Stimulated activated memory B cell treated with anti-CD40 and anti-IgM and Interleukin-4, amounts not matched to agents 10 μg/mL and 1 μg/mL and 100 μg/mL, for 72 hours (primary cell): ENCODE results near the gene SMOC1.

ENCODE experiments used
- ATAC-seq: fragments of 150-1000 bp; cut with Tn5 transposase; 2 replicates; pipeline ENCODE4 v1.10.0; 2021
- H3K27ac Mint-ChIP-seq: one replicate; pipeline ENCODE4 v1.8.0; 2022; ENCODE audit warnings: mild to moderate bottlenecking, mixed read lengths
- H3K27me3 Mint-ChIP-seq: one replicate; pipeline ENCODE4 v1.8.0; 2022; ENCODE audit warnings: mixed read lengths
- H3K36me3 Mint-ChIP-seq: one replicate; pipeline ENCODE4 v1.8.0; 2022; ENCODE audit warnings: mixed read lengths
- H3K4me1 Mint-ChIP-seq: one replicate; pipeline ENCODE4 v1.8.0; 2022; ENCODE audit warnings: mixed read lengths
- H3K4me3 Mint-ChIP-seq: one replicate; pipeline ENCODE4 v1.8.0; 2022; ENCODE audit warnings: mild to moderate bottlenecking, moderate library complexity, mixed read lengths
- H3K9me3 Mint-ChIP-seq: one replicate; pipeline ENCODE4 v1.8.0; 2022; ENCODE audit warnings: mixed read lengths

The SMOC1 gene

GRCh38 chr14:69937367-69938081 lies 58.3 kb downstream of the SMOC1 start:
- Mint-ChIP-seq H3K27ac (no peak overlapping the region), H3K27me3 (peaks cover 8% of the 10 kb centered on the region), H3K9me3 (no peaks in the 10 kb centered on the region), H3K36me3 (no peaks in the 10 kb centered on the region), H3K4me3 (no peak overlapping the region), H3K4me1 (no peaks in the 10 kb centered on the region)
- ATAC-seq: no peak

- Mint-ChIP-seq H3K4me3 (no peak overlapping the region), H3K27me3 (peaks cover 13% of the 10 kb centered on the region), H3K27ac (no peak overlapping the region), H3K9me3 (no peaks in the 10 kb centered on the region), H3K4me1 (no peaks in the 10 kb centered on the region), H3K36me3 (no peaks in the 10 kb centered on the region)
- no peak for ATAC-seq
Measured at GRCh38 chr14:69938751-69939150, 59.5 kb downstream of the SMOC1 start.

- Mint-ChIP-seq H3K27me3 (peaks cover 22% of the 10 kb centered on the region), H3K4me1 (no peaks in the 10 kb centered on the region)
Measured at GRCh38 chr14:69941768-69942742, 62.8 kb downstream of the SMOC1 start.

GRCh38 chr14:69943084-69943780 lies 64.0 kb downstream of the SMOC1 start:
- Mint-ChIP-seq H3K4me1 (no peaks in the 10 kb centered on the region), H3K9me3 (peaks cover 7% of the 10 kb centered on the region), H3K27ac (no peak overlapping the region), H3K27me3 (peaks cover 27% of the 10 kb centered on the region), H3K36me3 (peaks cover 4% of the 10 kb centered on the region), H3K4me3 (no peak overlapping the region)
- no peak for ATAC-seq

More at GRCh38 chr14:69941768-69942742, 62.8 kb downstream of the SMOC1 start:
- Mint-ChIP-seq H3K36me3 (peaks cover under 1% of the 10 kb centered on the region), H3K9me3 (peaks cover 6% of the 10 kb centered on the region), H3K27ac (no peak overlapping the region), H3K4me3 (no peak overlapping the region)
- no peak for ATAC-seq

DNA sequence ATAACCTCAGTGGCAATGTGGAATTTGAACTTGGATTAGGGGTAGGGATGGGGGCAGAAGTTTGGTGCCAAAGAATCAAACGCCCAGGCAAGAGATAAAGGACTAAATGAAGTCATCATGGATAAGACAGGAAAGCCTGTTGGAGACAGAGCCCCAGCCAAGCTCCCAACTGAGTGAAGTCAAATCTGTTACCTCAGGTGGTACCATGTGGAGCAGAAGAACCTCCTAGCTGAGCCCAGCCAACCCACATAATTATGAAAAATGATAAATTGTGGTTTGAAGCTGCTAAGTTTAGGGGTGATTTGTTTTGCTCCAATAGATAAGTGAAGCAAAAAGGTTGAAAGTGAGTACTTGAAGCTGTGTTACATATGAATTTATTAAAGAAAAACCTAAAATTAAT lies 66.1 kb downstream of the SMOC1 start:
- H3K36me3 Mint-ChIP-seq: peaks cover 4% of the 10 kb centered on the region
- H3K27me3 Mint-ChIP-seq: peaks cover 40% of the 10 kb centered on the region
- H3K27ac Mint-ChIP-seq: no peak overlapping the region
- no peaks in the 10 kb centered on the region for H3K4me1 Mint-ChIP-seq
- ATAC-seq: no peak
- peaks cover 7% of the 10 kb centered on the region for H3K9me3 Mint-ChIP-seq
- H3K4me3 Mint-ChIP-seq: no peak overlapping the region

GRCh38 chr14:69945912-69946311 lies 66.7 kb downstream of the SMOC1 start:
- H3K4me3 Mint-ChIP-seq: no peak overlapping the region
- no peak for ATAC-seq
- no peaks in the 10 kb centered on the region for H3K4me1 Mint-ChIP-seq
- peaks cover 7% of the 10 kb centered on the region for H3K9me3 Mint-ChIP-seq
- H3K27ac Mint-ChIP-seq: no peak overlapping the region
- H3K27me3 Mint-ChIP-seq: peaks cover 40% of the 10 kb centered on the region
- peaks cover 4% of the 10 kb centered on the region for H3K36me3 Mint-ChIP-seq

DNA sequence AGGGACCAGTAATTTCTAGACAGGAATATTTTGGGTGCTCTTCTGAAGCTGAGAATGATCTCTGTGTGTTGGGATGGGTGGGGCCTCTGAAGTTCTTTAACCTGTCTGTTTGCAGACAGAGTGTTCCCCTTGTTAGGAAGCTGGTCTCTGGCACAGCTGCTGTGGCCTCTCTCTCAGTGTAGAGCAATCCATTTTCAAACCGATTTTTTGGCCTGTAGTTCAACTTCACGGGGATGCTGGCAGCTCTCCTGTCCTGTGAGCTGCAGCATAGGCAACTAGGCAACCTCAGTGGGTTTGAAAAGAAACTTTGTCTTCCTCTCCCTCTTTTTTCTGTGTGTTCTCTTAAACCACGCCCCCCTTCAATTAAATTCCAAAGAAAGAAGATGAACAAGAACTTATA lies 69.1 kb downstream of the SMOC1 start:
- H3K27me3 Mint-ChIP-seq: peaks cover 31% of the 10 kb centered on the region
- peaks cover 4% of the 10 kb centered on the region for H3K36me3 Mint-ChIP-seq
- H3K27ac Mint-ChIP-seq: no peak overlapping the region
- H3K4me1 Mint-ChIP-seq: no peaks in the 10 kb centered on the region
- H3K9me3 Mint-ChIP-seq: peaks cover 7% of the 10 kb centered on the region
- ATAC-seq: no peak
- no peak overlapping the region for H3K4me3 Mint-ChIP-seq

GRCh38 chr14:69951263-69951662 lies 72.0 kb downstream of the SMOC1 start:
- Mint-ChIP-seq H3K4me1 (no peaks in the 10 kb centered on the region), H3K9me3 (peaks cover 4% of the 10 kb centered on the region), H3K36me3 (peaks cover 4% of the 10 kb centered on the region), H3K27ac (no peak overlapping the region), H3K4me3 (no peak overlapping the region), H3K27me3 (peaks cover 41% of the 10 kb centered on the region)
- no peak for ATAC-seq

GRCh38 chr14:69951935-69952334 lies 72.7 kb downstream of the SMOC1 start:
- Mint-ChIP-seq H3K36me3 (peaks cover 4% of the 10 kb centered on the region), H3K4me3 (no peak overlapping the region), H3K27me3 (peaks cover 38% of the 10 kb centered on the region), H3K27ac (no peak overlapping the region), H3K9me3 (peaks cover 3% of the 10 kb centered on the region), H3K4me1 (no peaks in the 10 kb centered on the region)
- ATAC-seq: no peak

DNA sequence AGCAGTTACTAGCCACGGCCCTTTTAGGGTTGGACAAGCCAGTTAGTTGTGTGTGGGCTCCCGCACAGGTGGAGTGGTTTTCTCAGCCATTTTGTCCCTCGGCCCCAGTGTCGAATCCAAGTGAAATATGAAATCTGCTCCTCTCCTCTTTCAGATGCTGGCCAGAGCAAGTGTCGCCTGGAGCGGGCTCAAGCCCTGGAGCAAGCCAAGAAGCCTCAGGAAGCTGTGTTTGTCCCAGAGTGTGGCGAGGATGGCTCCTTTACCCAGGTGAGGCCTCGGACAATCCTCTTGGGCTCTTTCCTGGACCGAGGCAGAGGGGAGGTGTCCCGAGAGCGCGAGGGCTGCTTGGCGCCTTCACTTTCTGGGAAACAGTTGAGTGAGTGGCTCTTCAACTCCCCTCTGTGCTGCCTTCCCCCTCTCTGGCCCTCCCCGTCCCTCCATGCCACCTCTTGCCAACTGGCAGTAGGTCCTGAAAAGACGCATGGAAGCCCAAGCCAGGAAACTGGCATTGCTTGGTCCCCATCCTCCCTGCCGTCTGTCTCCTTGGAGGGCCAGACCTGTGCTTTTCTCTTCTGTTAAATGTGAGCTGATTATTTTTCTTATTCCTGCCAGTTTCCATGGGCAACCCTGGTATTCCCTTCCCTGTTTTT lies 74.2 kb downstream of the SMOC1 start:
- H3K36me3 Mint-ChIP-seq: no peaks in the 10 kb centered on the region
- H3K4me3 Mint-ChIP-seq: no peak overlapping the region
- H3K9me3 Mint-ChIP-seq: no peaks in the 10 kb centered on the region
- no peak overlapping the region for H3K27ac Mint-ChIP-seq
- H3K27me3 Mint-ChIP-seq: peaks cover 32% of the 10 kb centered on the region
- ATAC-seq: no peak
- H3K4me1 Mint-ChIP-seq: no peaks in the 10 kb centered on the region

DNA sequence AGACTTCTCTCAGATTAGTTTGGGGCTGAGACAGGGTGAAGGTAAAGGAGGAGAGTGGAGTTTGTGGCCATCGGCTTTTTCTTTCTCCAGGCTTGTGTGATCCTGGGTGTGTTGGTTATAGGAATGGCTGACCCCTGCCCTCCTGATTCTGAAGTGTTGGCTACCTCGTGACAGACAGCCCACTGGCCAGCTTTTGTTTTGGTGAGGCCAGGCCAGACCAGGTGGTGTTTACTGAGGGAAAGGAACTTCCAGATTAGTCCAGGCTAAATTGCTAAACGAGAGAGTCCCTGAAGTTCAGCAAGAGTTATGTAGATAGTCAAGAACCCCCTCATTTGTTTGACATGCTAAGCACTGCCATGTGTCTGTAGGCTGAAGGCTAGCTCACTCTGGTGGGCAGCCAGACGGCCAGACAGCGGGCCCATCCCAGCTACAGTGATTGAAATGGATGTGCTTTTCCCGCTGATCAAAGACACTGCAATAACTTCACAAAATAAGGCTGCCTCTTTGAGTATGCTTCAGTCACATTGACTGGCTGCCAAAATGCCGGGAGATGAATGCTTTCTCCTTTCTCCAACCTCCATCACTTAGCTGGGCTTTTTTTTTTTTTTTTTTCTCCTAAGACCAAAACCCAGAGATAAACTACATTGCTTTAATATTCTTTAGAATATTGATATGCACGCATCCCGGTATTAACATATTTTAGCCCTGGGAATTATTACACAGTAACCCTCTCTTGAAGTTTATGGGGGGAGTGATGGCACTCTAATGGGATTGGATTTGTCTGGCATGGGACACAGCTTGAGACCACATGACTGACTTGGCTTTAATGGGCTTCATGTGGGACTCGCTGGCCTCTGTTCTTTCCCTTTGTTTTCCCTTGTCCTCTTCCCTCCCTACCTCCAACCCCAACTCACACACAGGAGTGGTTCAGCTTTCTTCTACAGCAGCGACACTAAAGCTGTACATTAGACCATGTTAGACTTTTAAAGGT lies 76.9 kb downstream of the SMOC1 start:
- Mint-ChIP-seq H3K4me3 (no peak overlapping the region), H3K27me3 (peaks cover 19% of the 10 kb centered on the region), H3K9me3 (no peaks in the 10 kb centered on the region), H3K27ac (no peak overlapping the region), H3K36me3 (no peaks in the 10 kb centered on the region), H3K4me1 (no peaks in the 10 kb centered on the region)
- no peak for ATAC-seq

GRCh38 chr14:69956970-69957369 lies 77.8 kb downstream of the SMOC1 start:
- ATAC-seq: no peak
- Mint-ChIP-seq H3K36me3 (no peaks in the 10 kb centered on the region), H3K4me3 (no peak overlapping the region), H3K27me3 (peaks cover 24% of the 10 kb centered on the region), H3K27ac (no peak overlapping the region), H3K9me3 (peaks cover 3% of the 10 kb centered on the region), H3K4me1 (no peaks in the 10 kb centered on the region)

DNA sequence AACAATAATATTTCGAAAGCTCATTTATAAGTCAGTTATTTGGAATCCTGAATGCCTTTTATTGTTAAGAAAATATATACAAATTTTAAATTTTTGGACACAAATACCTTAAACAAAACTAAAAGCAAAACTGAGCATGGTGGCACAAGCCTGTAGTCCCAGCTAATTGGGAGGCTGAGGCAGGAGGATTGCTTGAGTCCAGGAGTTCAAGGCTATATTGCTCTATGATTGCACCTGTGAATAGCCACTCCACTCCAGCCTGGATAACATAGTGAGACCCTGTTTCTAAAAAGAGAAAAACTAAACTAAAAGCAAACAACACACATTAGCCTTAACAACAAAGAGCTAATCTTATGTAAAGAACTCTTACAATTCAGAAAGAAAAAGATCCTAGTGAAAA lies 78.8 kb downstream of the SMOC1 start:
- H3K4me3 Mint-ChIP-seq: no peak overlapping the region
- H3K36me3 Mint-ChIP-seq: no peaks in the 10 kb centered on the region
- no peak for ATAC-seq
- peaks cover 34% of the 10 kb centered on the region for H3K27me3 Mint-ChIP-seq
- peaks cover 3% of the 10 kb centered on the region for H3K9me3 Mint-ChIP-seq
- no peaks in the 10 kb centered on the region for H3K4me1 Mint-ChIP-seq
- no peak overlapping the region for H3K27ac Mint-ChIP-seq

GRCh38 chr14:69959136-69959535 lies 79.9 kb downstream of the SMOC1 start:
- Mint-ChIP-seq H3K27me3 (peaks cover 31% of the 10 kb centered on the region), H3K27ac (no peak overlapping the region), H3K36me3 (no peaks in the 10 kb centered on the region)

More at GRCh38 chr14:69959136-69959535, 79.9 kb downstream of the SMOC1 start:
- Mint-ChIP-seq H3K9me3 (peaks cover 3% of the 10 kb centered on the region), H3K4me1 (no peaks in the 10 kb centered on the region), H3K4me3 (no peak overlapping the region)
- ATAC-seq: no peak
